Stimulated activated CD8-positive, alpha-beta memory T cell treated with anti-CD3 and anti-CD28 coated beads, Interleukin-2, amount 100 ng/mL, for 1 hour (primary cell): ENCODE measurements around the gene SPSB1.

ENCODE experiments used
- DNase-seq, 2 donors: peaks; one replicate each; pipeline ENCODE4 v3.0.0-alpha.2; 2020; ENCODE audit warnings: low read depth in 2 of 2

The SPSB1 gene

GRCh38 chr1:9317591-9318417, 25.1 kb downstream of the SPSB1 start:
- DNase-seq, result no peak

- no peak for DNase-seq
Observed at GRCh38 chr1:9319208-9319788, 26.6 kb downstream of the SPSB1 start.

- no peak for DNase-seq
Observed at GRCh38 chr1:9319789-9320519, 27.3 kb downstream of the SPSB1 start.

GRCh38 chr1:9320520-9321479, 28.1 kb downstream of the SPSB1 start:
- no peak for DNase-seq

- DNase-seq, result no peak
Observed at GRCh38 chr1:9321480-9321849, 28.8 kb downstream of the SPSB1 start.

- no peak for DNase-seq
Observed at GRCh38 chr1:9321986-9322660, 29.4 kb downstream of the SPSB1 start.

GRCh38 chr1:9322661-9323244, 30.1 kb downstream of the SPSB1 start:
- no peak for DNase-seq

- DNase-seq, result no peak
Observed at GRCh38 chr1:9324246-9325096, 31.8 kb downstream of the SPSB1 start.

GRCh38 chr1:9326596-9326995, 33.9 kb downstream of the SPSB1 start:
- no peak for DNase-seq

GRCh38 chr1:9328201-9328600, 35.5 kb downstream of the SPSB1 start:
- no peak for DNase-seq

- DNase-seq, result no peak
Observed at GRCh38 chr1:9328715-9329114, 36.0 kb downstream of the SPSB1 start.

- DNase-seq, result no peak
Observed at GRCh38 chr1:9331016-9331415, 38.3 kb downstream of the SPSB1 start.

GRCh38 chr1:9331558-9332346, 39.1 kb downstream of the SPSB1 start:
- DNase-seq, result no peak

- no peak for DNase-seq
Observed at GRCh38 chr1:9332513-9333143, 39.9 kb downstream of the SPSB1 start.

- DNase-seq, result no peak
Observed at GRCh38 chr1:9338397-9339246, 45.9 kb downstream of the SPSB1 start.

- no peak for DNase-seq
Observed at GRCh38 chr1:9340172-9340854, 47.6 kb downstream of the SPSB1 start.

- no peak for DNase-seq
Observed at GRCh38 chr1:9340864-9341263, 48.2 kb downstream of the SPSB1 start.
